Activated CD8-positive, alpha-beta memory T cell treated with anti-CD3 and anti-CD28 coated beads for 24 hours (primary cell): ENCODE data around the gene ZNF765.
"Not testable (repeated sequence)": the region's sequence is repeated elsewhere in the genome, so short reads cannot be mapped to it uniquely, and the experiment has no call there.

Experiments used
- DNase-seq: peaks from one replicate; pipeline ENCODE4 v3.0.0-alpha.2; 2020

Gene ZNF765

GRCh38 chr19:53394974-53395839 lies at the start of gene ZNF765:
TSS of gene ZNF765 (plus strand) at chr19:53395149. CDS start at chr19:53398016, 2,867 bp downstream.
- DNase-seq = peak; percentile 100

- no peak for DNase-seq
Measured at GRCh38 chr19:53355739-53356138, 39.2 kb upstream of the ZNF765 start.

- no peak for DNase-seq
Measured at GRCh38 chr19:53357821-53358581, 36.9 kb upstream of the ZNF765 start.

- DNase-seq = not testable (repeated sequence)
Measured at GRCh38 chr19:53360056-53360455, 34.9 kb upstream of the ZNF765 start.

- peak; percentile 98 for DNase-seq
Measured at GRCh38 chr19:53365134-53365898, 29.6 kb upstream of the ZNF765 start, which contains the start of gene ZNF525. TSS of gene ZNF525 (plus strand) at chr19:53365705. CDS start at chr19:53372282, 6,577 bp downstream.

GRCh38 chr19:53365899-53366493 lies 29.0 kb upstream of the ZNF765 start:
- DNase-seq = no peak

- DNase-seq = no peak
Measured at GRCh38 chr19:53372196-53372595, 22.8 kb upstream of the ZNF765 start.

GRCh38 chr19:53374288-53374687 lies 20.7 kb upstream of the ZNF765 start:
- DNase-seq = no peak

GRCh38 chr19:53374743-53375142 lies 20.2 kb upstream of the ZNF765 start:
- no peak for DNase-seq

GRCh38 chr19:53381376-53381775 lies 13.6 kb upstream of the ZNF765 start:
- DNase-seq = no peak

- DNase-seq = no peak
Measured at GRCh38 chr19:53388168-53388567, 6.8 kb upstream of the ZNF765 start.

- DNase-seq = no peak
Measured at GRCh38 chr19:53388904-53389303, 6.0 kb upstream of the ZNF765 start.

GRCh38 chr19:53389571-53389970 lies 5.4 kb upstream of the ZNF765 start:
- no peak for DNase-seq

GRCh38 chr19:53389978-53390377 lies 5.0 kb upstream of the ZNF765 start:
- no peak for DNase-seq

GRCh38 chr19:53394522-53394973 lies 401 bp upstream of the ZNF765 start:
- no peak for DNase-seq

GRCh38 chr19:53395840-53396524 lies 1.0 kb downstream of the ZNF765 start:
- not testable (repeated sequence) for DNase-seq

- no peak for DNase-seq
Measured at GRCh38 chr19:53396525-53396868, 1.5 kb downstream of the ZNF765 start.

GRCh38 chr19:53397918-53398317 lies 3.0 kb downstream of the ZNF765 start:
- DNase-seq = not testable (repeated sequence)

GRCh38 chr19:53409505-53410204 lies 14.7 kb downstream of the ZNF765 start:
- no peak for DNase-seq

- DNase-seq = not testable (repeated sequence)
Measured at GRCh38 chr19:53420520-53421315, 25.8 kb downstream of the ZNF765 start.
